Neural progenitor cell (in vitro differentiated cells): ENCODE data around the gene KCNJ18.
"Not testable (repeated sequence)": the region's sequence is repeated elsewhere in the genome, so short reads cannot be mapped to it uniquely, and the experiment has no call there.

Experiments
- EZH2 ChIP-seq: fragments of 200-600 bp; sonication (generic); IDR thresholded peaks from 2 replicates; pipeline ENCODE4 v1.6.1; 2017; ENCODE audit warnings: antibody characterized with exemption, mild to moderate bottlenecking, moderate library complexity
- EZH2phosphoT487 ChIP-seq: fragments of 200-600 bp; sonication (generic); IDR thresholded peaks from 2 replicates; pipeline ENCODE4 v1.6.1; 2017; ENCODE audit warnings: antibody characterized with exemption
- TF ChIP-seq, protein P1 (sequence below): fragments of 200-600 bp; sonication (generic); IDR thresholded peaks from 2 replicates; pipeline ENCODE4 v1.5.1; 2017; ENCODE audit warnings: antibody characterized with exemption, mild to moderate bottlenecking

DNA sequence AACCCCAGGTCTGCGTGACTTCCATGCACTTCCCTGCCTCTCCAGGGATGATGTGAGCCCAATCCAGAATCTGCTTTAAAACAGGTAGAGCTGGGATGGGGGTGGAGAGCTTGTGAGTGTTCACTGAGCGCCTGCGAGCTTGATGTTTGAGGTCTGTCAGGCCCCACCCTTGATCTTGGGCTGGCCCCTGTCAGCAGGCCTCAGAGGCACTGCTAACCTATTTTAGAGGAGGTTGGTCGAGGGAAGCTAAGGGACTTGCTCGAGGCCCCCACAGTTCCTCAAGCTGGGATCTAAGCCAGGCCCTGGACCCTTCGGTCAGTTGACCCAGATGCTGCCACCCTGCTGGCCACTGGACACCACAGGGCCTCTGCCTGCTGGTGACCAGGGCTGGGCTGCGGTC, 14.8 kb downstream of the KCNJ18 start:
- TF ChIP-seq, protein P1, sequence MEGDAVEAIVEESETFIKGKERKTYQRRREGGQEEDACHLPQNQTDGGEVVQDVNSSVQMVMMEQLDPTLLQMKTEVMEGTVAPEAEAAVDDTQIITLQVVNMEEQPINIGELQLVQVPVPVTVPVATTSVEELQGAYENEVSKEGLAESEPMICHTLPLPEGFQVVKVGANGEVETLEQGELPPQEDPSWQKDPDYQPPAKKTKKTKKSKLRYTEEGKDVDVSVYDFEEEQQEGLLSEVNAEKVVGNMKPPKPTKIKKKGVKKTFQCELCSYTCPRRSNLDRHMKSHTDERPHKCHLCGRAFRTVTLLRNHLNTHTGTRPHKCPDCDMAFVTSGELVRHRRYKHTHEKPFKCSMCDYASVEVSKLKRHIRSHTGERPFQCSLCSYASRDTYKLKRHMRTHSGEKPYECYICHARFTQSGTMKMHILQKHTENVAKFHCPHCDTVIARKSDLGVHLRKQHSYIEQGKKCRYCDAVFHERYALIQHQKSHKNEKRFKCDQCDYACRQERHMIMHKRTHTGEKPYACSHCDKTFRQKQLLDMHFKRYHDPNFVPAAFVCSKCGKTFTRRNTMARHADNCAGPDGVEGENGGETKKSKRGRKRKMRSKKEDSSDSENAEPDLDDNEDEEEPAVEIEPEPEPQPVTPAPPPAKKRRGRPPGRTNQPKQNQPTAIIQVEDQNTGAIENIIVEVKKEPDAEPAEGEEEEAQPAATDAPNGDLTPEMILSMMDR: not testable (repeated sequence)
- not testable (repeated sequence) for TF ChIP-seq EZH2phosphoT487, EZH2
